PFSK-1 (cell line): ENCODE measurements around the gene CDK5RAP1. TPM values are rescaled to one million over a fixed set of nuclear protein-coding genes. Genes with fewer than 3 reads are reported as not detected.

Source experiments
- FOXP2 ChIP-seq: optimal IDR thresholded peaks from 2 replicates; pipeline ENCODE3; 2011; ENCODE audit warnings: borderline replicate concordance, control low read depth, inconsistent platforms; ENCODE audit not compliant: insufficient read depth; ENCODE audit errors: extremely low read length, extremely low read depth
- POLR2AphosphoS5 ChIP-seq: IDR thresholded peaks from 2 replicates; pipeline ENCODE4 v1.6.1; 2012; ENCODE audit warnings: low read depth, mild to moderate bottlenecking, control low read depth, low read length, moderate library complexity
- REST ChIP-seq, 2 experiments: IDR thresholded peaks; 2 replicates each; pipeline versions ENCODE4 v1.6.1 to v1.8.0; 2011 to 2012; ENCODE audit warnings: low read depth in 2 of 2, low read length in 2 of 2, control low read depth in 1 of 2, inconsistent platforms in 1 of 2, mild to moderate bottlenecking in 1 of 2, moderate library complexity in 1 of 2; ENCODE audit not compliant: insufficient read depth in 1 of 2
- SIN3A ChIP-seq: IDR thresholded peaks from 2 replicates; pipeline ENCODE4 v1.6.1; 2012; ENCODE audit warnings: mild to moderate bottlenecking, low read length, moderate library complexity, borderline replicate concordance; ENCODE audit not compliant: insufficient read depth
- TAF1 ChIP-seq: IDR thresholded peaks from 2 replicates; pipeline ENCODE4 v1.6.1; 2012; ENCODE audit warnings: low read length, control low read depth, borderline replicate concordance; ENCODE audit not compliant: insufficient read depth
- polyA plus RNA-seq: library from polyadenylated mRNA; unstranded; fragments of >200 nt; gene quantifications from one replicate; pipeline ENCODE4 v1.2.1, GENCODE V29; 2012; ENCODE audit warnings: low read depth, missing spikeins; ENCODE audit not compliant: insufficient read length

Gene CDK5RAP1
- 60.1 TPM for polyA plus RNA-seq

DNA sequence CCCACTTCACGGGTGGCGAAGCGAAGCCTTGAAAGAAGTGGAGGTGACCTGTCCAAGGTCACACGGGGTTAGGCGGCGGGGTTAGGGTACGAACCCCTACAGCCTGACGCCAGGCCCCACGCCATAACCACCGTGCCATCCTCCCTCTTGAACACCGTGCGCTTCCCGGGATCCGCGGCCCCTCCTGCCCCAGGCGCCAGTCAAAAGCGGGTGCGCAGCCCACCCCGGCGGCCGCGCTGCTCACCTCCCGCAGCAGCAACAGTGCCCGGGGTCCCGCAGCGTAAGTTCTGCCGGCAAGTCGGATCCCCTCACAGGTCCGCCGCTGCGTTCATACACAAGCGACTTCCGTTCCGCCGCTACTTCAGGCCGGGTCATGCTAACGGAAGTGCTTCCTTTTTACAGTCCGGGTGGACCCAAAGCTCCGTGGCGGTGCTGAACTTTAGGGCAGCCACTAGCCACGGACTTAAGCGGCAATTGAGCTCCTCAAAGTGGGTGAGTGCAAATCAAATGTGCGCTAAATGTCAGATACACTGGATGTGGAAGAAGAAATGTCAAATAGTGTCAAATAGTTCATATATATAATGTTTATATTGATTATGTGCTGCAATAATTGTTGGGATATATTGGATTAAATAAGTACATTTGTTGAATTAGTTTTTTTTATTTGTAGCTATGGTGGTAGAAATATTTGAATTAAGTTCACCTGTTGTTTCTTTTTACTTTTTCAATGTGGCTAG lies at the start of gene CDK5RAP1:
Gene CDK5RAP1, minus strand, starts transcription at position 336 of the 737 bp plus-strand sequence. CDS start 4,455 bp downstream, outside the sequence.
- peak; percentile 87 for TF ChIP-seq POLR2AphosphoS5
- peak; percentile 94 for TF ChIP-seq TAF1
- peak; percentile 78 for TF ChIP-seq FOXP2
- peak; percentile 61; the same call in 1 of the 2 replicates for TF ChIP-seq SIN3A
- TF ChIP-seq REST (IDR thresholded peaks at IDR 0.05; ENCODE audit: insufficient read depth in 1 of 2, low read depth in 2 of 2, low read length in 2 of 2): peak; percentile 54 to 79; a peak in 3 of 4 replicates

DNA sequence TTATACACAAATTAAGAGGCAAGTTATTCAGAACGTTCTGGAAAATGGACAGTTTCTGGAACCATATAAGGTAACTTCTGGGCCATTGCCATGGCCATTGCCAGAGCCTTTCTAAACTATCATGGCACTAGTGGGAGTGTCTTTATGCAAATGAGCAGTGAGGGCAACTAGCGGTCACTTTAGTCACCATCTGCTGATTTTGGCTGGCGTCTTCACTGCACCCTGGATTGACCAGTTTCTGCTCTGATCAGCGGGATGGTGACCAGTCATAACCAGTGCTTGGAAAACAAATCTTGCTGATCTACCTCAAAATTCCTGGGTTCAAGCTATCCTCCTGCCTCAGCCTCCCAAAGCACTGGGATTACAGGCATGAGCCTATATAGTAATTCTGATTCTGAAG lies 49.5 kb upstream of the CDK5RAP1 start:
- TF ChIP-seq TAF1: no peak
- TF ChIP-seq FOXP2: no peak
- no peak for TF ChIP-seq POLR2AphosphoS5
- no peak for TF ChIP-seq REST (IDR thresholded peaks at IDR 0.05; ENCODE audit: insufficient read depth in 1 of 2, low read depth in 2 of 2, low read length in 2 of 2)

- TF ChIP-seq TAF1: no peak
- TF ChIP-seq FOXP2: no peak
- TF ChIP-seq POLR2AphosphoS5: no peak
- TF ChIP-seq REST (IDR thresholded peaks at IDR 0.05; ENCODE audit: insufficient read depth in 1 of 2, low read depth in 2 of 2, low read length in 2 of 2): no peak
- TF ChIP-seq SIN3A: no peak
Measured at GRCh38 chr20:33445881-33446625, 44.7 kb upstream of the CDK5RAP1 start.

DNA sequence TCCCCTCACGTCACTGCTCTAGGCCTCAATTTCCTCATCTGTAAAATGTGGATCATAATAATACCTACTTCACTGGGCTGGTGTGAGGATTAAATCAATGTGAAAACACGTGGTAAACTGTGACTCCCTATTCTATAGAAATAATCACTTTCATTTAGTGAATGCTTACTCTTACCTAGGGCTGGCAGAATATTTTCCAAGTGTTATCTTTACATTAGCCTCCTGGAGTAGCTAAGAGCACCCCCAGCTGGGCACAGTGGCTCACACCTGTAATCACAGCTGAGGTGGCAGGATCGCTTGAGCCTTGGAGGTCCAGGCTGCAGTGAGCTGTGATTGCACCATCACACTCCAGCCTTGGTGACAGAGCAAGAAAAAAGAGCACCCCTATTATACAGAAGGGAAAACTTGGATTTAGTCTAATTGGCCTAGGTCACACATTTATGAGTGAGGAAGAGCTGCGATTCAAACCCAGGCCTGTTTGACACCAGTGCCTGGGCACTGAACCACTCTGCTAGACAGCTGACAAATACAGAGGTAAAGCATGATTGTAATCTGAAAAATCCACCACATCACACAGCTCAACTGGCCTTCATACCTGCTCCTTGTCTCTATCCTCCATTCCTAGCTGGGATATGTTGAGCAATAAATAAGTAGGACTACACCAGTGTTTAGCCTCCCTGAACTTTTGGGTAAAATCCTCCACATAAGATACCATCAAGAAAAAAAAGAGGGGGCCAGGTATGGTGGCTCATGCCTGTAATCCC lies 43.7 kb upstream of the CDK5RAP1 start:
- TF ChIP-seq REST (IDR thresholded peaks at IDR 0.05; ENCODE audit: insufficient read depth in 1 of 2, low read depth in 2 of 2, low read length in 2 of 2) (no peak), TAF1 (no peak), SIN3A (no peak), POLR2AphosphoS5 (no peak), FOXP2 (no peak)
